Duodenal mucosa (tissue), 2 donors: ENCODE measurements around the gene FOXC2.

Experiments used
- H3K27ac ChIP-seq: one replicate; pipeline ENCODE4 v1.7.0; 2013; ENCODE audit warnings: low read depth, low read length
- H3K27me3 ChIP-seq, 2 donors: one replicate each; pipeline ENCODE4 v1.7.0; 2013; ENCODE audit warnings: low read length in 2 of 2, control low read depth in 1 of 2; ENCODE audit not compliant: insufficient read depth in 2 of 2, control insufficient read depth in 1 of 2
- H3K36me3 ChIP-seq, 2 donors: one replicate each; pipeline ENCODE4 v1.7.0; 2013; ENCODE audit warnings: low read length in 2 of 2, control low read depth in 1 of 2; ENCODE audit not compliant: insufficient read depth in 2 of 2, control insufficient read depth in 1 of 2
- H3K4me1 ChIP-seq, 2 donors: one replicate each; pipeline ENCODE4 v1.7.0; 2013; ENCODE audit warnings: low read length in 2 of 2, control low read depth in 1 of 2; ENCODE audit not compliant: insufficient read depth in 2 of 2, control insufficient read depth in 1 of 2
- H3K4me3 ChIP-seq, 2 donors: one replicate each; pipeline ENCODE4 v1.7.0; 2013; ENCODE audit warnings: low read length in 2 of 2, low read depth in 1 of 2
- H3K9ac ChIP-seq, 2 donors: one replicate each; pipeline ENCODE4 v1.7.0; 2013; ENCODE audit warnings: low read length in 2 of 2, low read depth in 1 of 2
- H3K9me3 ChIP-seq, 2 donors: one replicate each; pipeline ENCODE4 v1.7.0; 2013; ENCODE audit warnings: low read length in 2 of 2, control low read depth in 1 of 2; ENCODE audit not compliant: control insufficient read depth in 1 of 2

Gene FOXC2

DNA sequence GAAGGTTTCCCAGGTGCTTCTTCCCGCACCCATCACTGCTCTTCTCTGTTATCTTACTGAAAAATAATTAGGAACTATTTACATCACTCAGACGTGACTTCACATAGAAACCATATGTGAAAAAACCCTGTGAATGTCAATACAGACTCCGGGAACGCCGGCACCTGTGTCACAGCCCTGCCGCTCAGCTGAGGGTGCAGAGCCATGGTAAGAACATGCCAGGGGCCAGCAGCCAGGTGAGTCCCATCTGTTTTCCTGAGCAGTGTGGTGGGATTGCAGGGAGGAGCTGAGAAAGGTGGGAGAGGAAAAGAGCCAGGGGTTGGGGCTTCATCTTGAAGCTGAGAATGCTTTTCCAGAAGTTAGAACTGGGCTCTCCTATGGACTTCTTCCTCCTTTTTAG is 42.6 kb upstream of the FOXC2 start:
- Histone ChIP-seq H3K4me3 (no peak overlapping the region), H3K27me3 (peaks cover 9 to 12% of the 10 kb centered on the region in 2 donors), H3K4me1 (peaks cover 0 to 6% of the 10 kb centered on the region in 2 donors), H3K27ac (no peak overlapping the region), H3K36me3 (no peaks in the 10 kb centered on the region), H3K9ac (no peak overlapping the region), H3K9me3 (no peaks in the 10 kb centered on the region)

- Histone ChIP-seq H3K9ac (no peak overlapping the region), H3K27ac (no peak overlapping the region)
These were observed 40.9 kb upstream of the FOXC2 start for GRCh38 chr16:86525696-86526095.

DNA sequence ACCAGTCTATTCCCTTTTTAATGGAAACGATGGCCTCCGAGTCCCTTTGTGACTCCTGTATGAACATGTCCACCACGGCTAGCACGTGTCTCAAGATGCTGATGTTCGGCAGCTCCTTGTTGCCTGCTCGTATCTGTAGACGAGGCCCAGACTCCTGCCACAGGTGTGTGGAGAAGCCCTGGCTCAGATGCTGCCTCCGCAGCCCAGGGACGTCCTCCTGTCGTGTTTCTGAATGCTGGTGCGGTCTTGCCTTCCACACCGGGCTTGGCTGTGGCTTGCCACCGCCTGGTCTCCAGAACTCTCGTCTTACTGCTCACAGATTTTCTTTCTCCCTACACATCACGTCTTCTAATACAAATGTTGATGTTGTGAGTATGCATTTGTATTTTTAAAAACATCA is 39.3 kb upstream of the FOXC2 start:
- Histone ChIP-seq H3K4me3 (no peak overlapping the region), H3K36me3 (peaks cover 0 to 3% of the 10 kb centered on the region in 2 donors), H3K9ac (no peak overlapping the region), H3K27ac (no peak overlapping the region), H3K27me3 (no peaks in the 10 kb centered on the region), H3K9me3 (no peaks in the 10 kb centered on the region), H3K4me1 (no peaks in the 10 kb centered on the region)

More at GRCh38 chr16:86525696-86526095, 40.9 kb upstream of the FOXC2 start:
- Histone ChIP-seq H3K9me3 (no peaks in the 10 kb centered on the region), H3K4me1 (no peaks in the 10 kb centered on the region), H3K4me3 (no peak overlapping the region), H3K36me3 (no peaks in the 10 kb centered on the region), H3K27me3 (peaks cover 0 to 6% of the 10 kb centered on the region in 2 donors)

GRCh38 chr16:86528061-86528929 is 38.3 kb upstream of the FOXC2 start:
- H3K27me3 ChIP-seq, result no peaks in the 10 kb centered on the region
- no peak overlapping the region for H3K27ac ChIP-seq
- H3K9ac ChIP-seq, result no peak overlapping the region
- peaks cover 0 to 4% of the 10 kb centered on the region in 2 donors for H3K36me3 ChIP-seq
- no peaks in the 10 kb centered on the region for H3K4me1 ChIP-seq
- H3K4me3 ChIP-seq, result no peak overlapping the region
- no peaks in the 10 kb centered on the region for H3K9me3 ChIP-seq

DNA sequence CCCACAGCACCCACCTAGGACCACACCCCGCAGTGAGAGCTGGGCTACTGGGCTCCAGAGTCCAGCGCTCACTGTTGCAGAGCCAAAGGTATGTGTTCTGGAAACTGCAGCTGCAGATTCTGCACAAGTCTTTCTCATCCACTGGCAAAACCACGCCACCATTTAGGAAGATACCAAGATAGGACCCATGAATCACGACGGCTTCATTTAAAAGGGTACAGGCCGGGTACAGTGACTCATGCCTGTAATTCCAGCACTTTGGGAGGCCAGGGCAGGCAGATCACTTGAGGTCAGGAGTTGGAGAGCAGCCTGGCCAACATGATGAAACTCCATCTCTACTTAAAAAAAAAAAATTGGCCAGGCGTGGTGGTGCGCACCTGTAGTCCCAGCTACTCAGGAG is 37.5 kb upstream of the FOXC2 start:
- Histone ChIP-seq H3K36me3 (peaks cover 0 to 10% of the 10 kb centered on the region in 2 donors), H3K27ac (no peak overlapping the region), H3K9ac (no peak overlapping the region)

GRCh38 chr16:86530251-86531190 is 36.1 kb upstream of the FOXC2 start:
- H3K36me3 ChIP-seq, result peaks cover 2 to 10% of the 10 kb centered on the region in 2 donors
- no peak overlapping the region for H3K9ac ChIP-seq
- H3K4me3 ChIP-seq, result no peak overlapping the region
- no peaks in the 10 kb centered on the region for H3K27me3 ChIP-seq
- peak overlapping the region; percentile 67 for H3K27ac ChIP-seq
- no peaks in the 10 kb centered on the region for H3K9me3 ChIP-seq
- no peaks in the 10 kb centered on the region for H3K4me1 ChIP-seq

More for the DNA sequence above, 37.5 kb upstream of the FOXC2 start:
- H3K4me3 ChIP-seq, result no peak overlapping the region
- no peaks in the 10 kb centered on the region for H3K4me1 ChIP-seq
- no peaks in the 10 kb centered on the region for H3K9me3 ChIP-seq
- no peaks in the 10 kb centered on the region for H3K27me3 ChIP-seq

- peaks cover 2 to 10% of the 10 kb centered on the region in 2 donors for H3K36me3 ChIP-seq
These were observed 35.5 kb upstream of the FOXC2 start for GRCh38 chr16:86531191-86531545.

GRCh38 chr16:86531641-86532525 is 34.7 kb upstream of the FOXC2 start:
- Histone ChIP-seq H3K27me3 (no peaks in the 10 kb centered on the region), H3K27ac (peak overlapping the region; percentile 30), H3K4me1 (no peaks in the 10 kb centered on the region), H3K4me3 (no peak overlapping the region), H3K9me3 (no peaks in the 10 kb centered on the region), H3K9ac (no peak overlapping the region), H3K36me3 (peaks cover 5 to 15% of the 10 kb centered on the region in 2 donors)

More at GRCh38 chr16:86531191-86531545, 35.5 kb upstream of the FOXC2 start:
- no peak overlapping the region for H3K9ac ChIP-seq
- no peaks in the 10 kb centered on the region for H3K9me3 ChIP-seq
- H3K27ac ChIP-seq, result peak overlapping the region; percentile 67
- H3K4me1 ChIP-seq, result no peaks in the 10 kb centered on the region
- H3K27me3 ChIP-seq, result no peaks in the 10 kb centered on the region
- no peak overlapping the region for H3K4me3 ChIP-seq

DNA sequence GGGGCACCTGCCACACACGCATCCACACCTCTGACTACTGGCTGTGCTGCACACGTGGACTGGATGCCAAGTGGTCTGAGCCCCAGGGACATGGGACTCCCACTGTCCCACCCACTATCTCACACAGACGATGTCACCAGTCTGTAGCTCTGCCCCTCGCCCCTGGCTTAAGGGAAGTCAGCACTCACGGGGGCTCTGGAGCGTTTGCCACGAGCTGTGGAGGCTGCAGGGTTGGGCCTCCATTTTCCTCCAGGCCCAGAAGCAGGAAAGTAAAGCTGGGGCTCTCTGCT is 34.2 kb upstream of the FOXC2 start:
- H3K9ac ChIP-seq, result no peak overlapping the region
- peaks cover 5 to 16% of the 10 kb centered on the region in 2 donors for H3K36me3 ChIP-seq
- no peaks in the 10 kb centered on the region for H3K9me3 ChIP-seq
- H3K27me3 ChIP-seq, result no peaks in the 10 kb centered on the region
- H3K4me3 ChIP-seq, result no peak overlapping the region
- H3K4me1 ChIP-seq, result no peaks in the 10 kb centered on the region
- no peak overlapping the region for H3K27ac ChIP-seq
